Uterus (tissue), 2 donors: ENCODE measurements around the gene NOXO1.

Experiments
- CTCF ChIP-seq, 4 experiments: fragments of 200-600 bp in 2 of 4; fragments of 450-650 bp in 2 of 4; sonication (generic) in 2 of 4; IDR thresholded peaks; one replicate each; pipeline ENCODE4 v1.5.1; 2016 to 2019; ENCODE audit warnings: antibody characterized with exemption in 4 of 4, mild to moderate bottlenecking in 2 of 4, moderate library complexity in 1 of 4
- POLR2A ChIP-seq, 2 donors: fragments of 450-650 bp; IDR thresholded peaks; one replicate each; pipeline ENCODE4 v1.6.1; 2016; ENCODE audit warnings: antibody characterized with exemption in 2 of 2, mild to moderate bottlenecking in 1 of 2, moderate library complexity in 1 of 2

DNA sequence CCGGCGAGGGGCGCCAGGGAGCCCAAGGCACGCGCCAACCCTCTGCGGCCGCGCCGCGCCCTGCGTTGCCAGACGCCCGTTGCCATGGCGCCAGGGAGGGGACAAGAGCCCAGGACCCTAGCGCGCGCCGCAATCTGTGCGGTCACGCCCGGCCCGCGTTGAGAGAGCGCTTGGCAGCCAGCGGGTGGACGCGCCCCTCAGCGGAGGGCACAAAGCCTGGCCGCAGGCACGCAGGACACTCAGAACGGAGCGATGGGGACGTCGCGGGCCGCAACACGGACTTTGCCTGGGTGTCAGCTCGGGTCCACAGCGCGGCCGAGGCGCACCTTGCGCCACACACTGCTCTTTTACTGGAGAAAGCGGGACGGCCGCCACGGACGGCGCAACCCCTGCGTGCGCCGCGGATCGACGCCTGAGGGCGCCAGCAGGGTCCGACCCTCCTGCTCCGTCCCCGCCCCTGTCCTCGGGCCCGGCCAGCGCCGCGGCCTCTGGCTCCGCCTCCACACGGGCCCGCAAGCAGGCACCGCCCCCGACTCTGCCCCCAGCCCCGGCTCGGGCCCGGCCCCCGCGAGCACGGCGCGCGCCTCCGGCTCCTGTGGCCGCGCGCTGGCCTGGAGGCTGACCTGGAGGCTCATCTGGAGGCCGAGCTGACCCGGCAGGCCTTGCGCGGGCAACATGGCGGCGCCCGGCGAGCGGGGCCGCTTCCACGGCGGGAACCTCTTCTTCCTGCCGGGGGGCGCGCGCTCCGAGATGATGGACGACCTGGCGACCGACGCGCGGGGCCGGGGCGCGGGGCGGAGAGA lies 2.5 kb upstream of the NOXO1 start, which contains the start of gene GFER:
- TF ChIP-seq CTCF (IDR thresholded peaks at IDR 0.05) = peak; percentile 20 to 44 (median 31)
- peak in 1 of 2 donors; percentile 59 for TF ChIP-seq POLR2A (IDR thresholded peaks at IDR 0.05)
